OCI-LY1 (cell line): ENCODE measurements around the gene PRF1.

ENCODE experiments used
- H2AFZ ChIP-seq: fragments of 200-600 bp; sonication (generic), shearing (Covaris generic); 2 replicates; pipeline ENCODE4 v1.6.0; 2014; ENCODE audit warnings: antibody characterized with exemption, mild to moderate bottlenecking, low read length
- H3F3A ChIP-seq: fragments of 200-600 bp; sonication (generic), shearing (Covaris generic); 2 replicates; pipeline ENCODE4 v1.6.0; 2014; ENCODE audit warnings: mild to moderate bottlenecking, antibody characterized with exemption, low read length, moderate library complexity; ENCODE audit not compliant: insufficient read depth
- H3K27ac ChIP-seq: fragments of 200-600 bp; sonication (generic); 2 replicates; pipeline ENCODE4 v1.5.1; 2014; ENCODE audit warnings: low read length, mixed run types, mild to moderate bottlenecking, low read depth; ENCODE audit not compliant: poor library complexity, severe bottlenecking
- H3K27me3 ChIP-seq: fragments of 200-600 bp; sonication (generic); 2 replicates; pipeline ENCODE4 v1.6.0; 2014; ENCODE audit warnings: antibody characterized with exemption, mild to moderate bottlenecking, low read length, moderate library complexity; ENCODE audit not compliant: insufficient read depth
- H3K36me3 ChIP-seq: fragments of 200-600 bp; sonication (generic); 2 replicates; pipeline ENCODE4 v1.6.1; 2014; ENCODE audit warnings: mild to moderate bottlenecking, antibody characterized with exemption, low read length, moderate library complexity, mixed read lengths; ENCODE audit not compliant: insufficient read depth
- H3K4me1 ChIP-seq: fragments of 200-600 bp; sonication (generic); 2 replicates; pipeline ENCODE4 v1.5.1; 2014; ENCODE audit warnings: mild to moderate bottlenecking, low read length, moderate library complexity; ENCODE audit not compliant: insufficient read depth, severe bottlenecking
- H3K4me2 ChIP-seq: fragments of 200-600 bp; sonication (generic), shearing (Covaris generic); 2 replicates; pipeline ENCODE4 v1.6.1; 2014; ENCODE audit warnings: low read length
- H3K4me3 ChIP-seq: fragments of 200-600 bp; sonication (generic); 2 replicates; pipeline ENCODE4 v1.5.1; 2014; ENCODE audit warnings: low read length, low read depth, mild to moderate bottlenecking, mixed read lengths; ENCODE audit not compliant: poor library complexity, severe bottlenecking
- H3K79me2 ChIP-seq: fragments of 200-600 bp; shearing (Covaris generic); 2 replicates; pipeline ENCODE4 v1.6.1; 2016; ENCODE audit warnings: mixed run types, low read length, mixed read lengths; ENCODE audit not compliant: insufficient read depth
- H3K9ac ChIP-seq: fragments of 200-600 bp; sonication (generic), shearing (Covaris generic); 2 replicates; pipeline ENCODE4 v1.6.1; 2014; ENCODE audit warnings: mild to moderate bottlenecking, low read length, mixed read lengths
- H3K9me2 ChIP-seq: fragments of 200-600 bp; sonication (generic), shearing (Covaris generic); 2 replicates; pipeline ENCODE4 v1.6.1; 2014; ENCODE audit warnings: low read depth, mild to moderate bottlenecking, low read length, mixed read lengths
- H3K9me3 ChIP-seq: fragments of 200-600 bp; shearing (Covaris generic); 2 replicates; pipeline ENCODE4 v1.6.1; 2014; ENCODE audit warnings: low read length, mixed read lengths
- H4K20me1 ChIP-seq: fragments of 200-600 bp; sonication (generic), shearing (Covaris generic); 2 replicates; pipeline ENCODE4 v1.6.0; 2016; ENCODE audit warnings: mild to moderate bottlenecking, low read length; ENCODE audit not compliant: insufficient read depth
- EZH2 ChIP-seq: fragments of 200-600 bp; sonication (generic), shearing (Covaris generic); IDR thresholded peaks from 2 replicates; pipeline ENCODE4 v1.8.0; 2017; ENCODE audit warnings: borderline replicate concordance, mixed run types, mild to moderate bottlenecking, antibody characterized with exemption, low read length, moderate library complexity, mixed read lengths
- TF ChIP-seq, protein P1 (sequence below): fragments of 200-600 bp; sonication (generic), shearing (Covaris generic); IDR thresholded peaks from 2 replicates; pipeline ENCODE4 v1.5.1; 2017; ENCODE audit warnings: mild to moderate bottlenecking, antibody characterized with exemption, low read length, moderate library complexity, mixed read lengths

PRF1 gene

DNA sequence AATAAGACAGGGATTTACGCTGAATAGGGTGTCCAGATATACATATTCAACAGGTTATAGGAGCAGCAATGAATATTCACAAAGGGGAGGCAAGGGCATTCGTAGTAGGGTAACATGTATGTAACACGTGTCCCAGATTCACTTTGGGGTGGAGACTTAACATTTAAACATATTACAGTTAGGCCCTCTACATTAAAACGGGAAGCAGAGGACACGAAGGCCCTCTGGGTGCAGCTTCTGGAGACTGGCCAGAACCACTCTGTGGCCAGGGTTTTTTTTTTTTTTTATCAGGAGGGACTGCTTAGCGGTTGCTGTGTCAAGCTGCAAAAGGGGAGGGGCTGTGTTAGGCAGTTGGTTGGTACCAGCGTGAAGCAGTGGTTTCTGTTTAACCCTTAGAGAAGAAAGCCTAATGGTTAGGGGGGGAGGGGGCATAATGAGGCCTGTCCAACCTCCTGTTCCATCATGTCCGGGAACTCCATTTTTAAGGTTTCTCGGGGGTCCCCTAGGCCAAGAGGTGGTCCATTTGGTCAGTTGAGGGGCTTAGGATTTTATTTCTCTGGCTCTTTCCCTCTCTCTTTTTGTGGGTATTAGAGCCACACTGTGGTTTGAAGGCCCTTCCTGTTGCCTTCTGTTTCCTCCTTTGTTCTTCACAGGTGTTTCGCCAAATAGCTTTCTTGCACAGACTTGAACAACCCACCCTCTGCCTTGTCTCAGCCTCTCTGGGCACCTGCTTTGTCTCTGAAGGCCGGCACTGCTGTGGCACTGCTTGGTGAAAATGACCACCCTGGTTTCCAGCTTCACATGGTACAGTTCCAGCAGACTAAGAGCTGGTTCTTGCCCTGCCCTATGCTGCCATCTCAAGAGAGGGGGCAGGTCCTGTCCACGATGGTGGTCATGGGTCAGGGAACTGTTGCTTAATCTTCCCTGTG is 26.4 kb downstream of the PRF1 start:
- Histone ChIP-seq H3K79me2 (no peaks in the 10 kb centered on the region), H3K9me3 (no peaks in the 10 kb centered on the region), H3K27ac (peak overlapping the region; percentile 100), H3K36me3 (peaks cover 12% of the 10 kb centered on the region; the same call in 1 of the 2 replicates), H3K27me3 (no peaks in the 10 kb centered on the region), H3K4me1 (peaks cover 88% of the 10 kb centered on the region), H2AFZ (no peak overlapping the region), H3K4me2 (peak overlapping the region; percentile 66), H3K4me3 (peak overlapping the region; percentile 33), H3K9me2 (no peaks in the 10 kb centered on the region), H3F3A (peaks cover 8% of the 10 kb centered on the region; the same call in 1 of the 2 replicates), H3K9ac (peak overlapping the region; percentile 72), H4K20me1 (no peaks in the 10 kb centered on the region)
- TF ChIP-seq, protein P1, sequence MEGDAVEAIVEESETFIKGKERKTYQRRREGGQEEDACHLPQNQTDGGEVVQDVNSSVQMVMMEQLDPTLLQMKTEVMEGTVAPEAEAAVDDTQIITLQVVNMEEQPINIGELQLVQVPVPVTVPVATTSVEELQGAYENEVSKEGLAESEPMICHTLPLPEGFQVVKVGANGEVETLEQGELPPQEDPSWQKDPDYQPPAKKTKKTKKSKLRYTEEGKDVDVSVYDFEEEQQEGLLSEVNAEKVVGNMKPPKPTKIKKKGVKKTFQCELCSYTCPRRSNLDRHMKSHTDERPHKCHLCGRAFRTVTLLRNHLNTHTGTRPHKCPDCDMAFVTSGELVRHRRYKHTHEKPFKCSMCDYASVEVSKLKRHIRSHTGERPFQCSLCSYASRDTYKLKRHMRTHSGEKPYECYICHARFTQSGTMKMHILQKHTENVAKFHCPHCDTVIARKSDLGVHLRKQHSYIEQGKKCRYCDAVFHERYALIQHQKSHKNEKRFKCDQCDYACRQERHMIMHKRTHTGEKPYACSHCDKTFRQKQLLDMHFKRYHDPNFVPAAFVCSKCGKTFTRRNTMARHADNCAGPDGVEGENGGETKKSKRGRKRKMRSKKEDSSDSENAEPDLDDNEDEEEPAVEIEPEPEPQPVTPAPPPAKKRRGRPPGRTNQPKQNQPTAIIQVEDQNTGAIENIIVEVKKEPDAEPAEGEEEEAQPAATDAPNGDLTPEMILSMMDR, result no peak
- no peak for TF ChIP-seq EZH2

DNA sequence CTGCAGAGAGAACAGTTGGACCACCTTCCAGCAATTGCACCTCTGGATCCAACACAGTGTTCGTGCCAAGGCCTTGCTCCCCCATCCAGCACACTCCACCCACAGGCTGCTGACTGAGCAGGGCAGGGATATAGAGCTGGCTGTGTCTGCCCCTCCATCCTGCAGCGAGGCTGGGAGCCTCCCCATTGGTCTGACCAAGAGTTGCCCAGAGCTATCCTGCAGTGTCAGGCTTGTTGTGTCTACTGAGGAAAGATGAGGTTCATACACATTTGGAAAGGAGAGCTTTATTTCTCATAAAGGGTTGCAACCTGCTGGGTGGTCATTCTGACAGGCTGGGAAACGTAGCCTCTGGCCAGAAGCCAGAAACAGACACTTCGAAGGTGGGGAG is 27.1 kb downstream of the PRF1 start:
- Histone ChIP-seq H3K9ac (peak overlapping the region; percentile 72), H3K4me3 (peak overlapping the region; percentile 29), H3K4me1 (peaks cover 88% of the 10 kb centered on the region), H3K4me2 (peak overlapping the region; percentile 66), H2AFZ (no peak overlapping the region), H3K9me3 (no peaks in the 10 kb centered on the region), H4K20me1 (no peaks in the 10 kb centered on the region), H3K27me3 (no peaks in the 10 kb centered on the region), H3K36me3 (peaks cover 17% of the 10 kb centered on the region; the same call in 1 of the 2 replicates), H3F3A (peaks cover 8% of the 10 kb centered on the region; the same call in 1 of the 2 replicates), H3K27ac (peak overlapping the region; percentile 100), H3K9me2 (no peaks in the 10 kb centered on the region), H3K79me2 (no peaks in the 10 kb centered on the region)
- TF ChIP-seq, protein P1, result no peak
- no peak for TF ChIP-seq EZH2

DNA sequence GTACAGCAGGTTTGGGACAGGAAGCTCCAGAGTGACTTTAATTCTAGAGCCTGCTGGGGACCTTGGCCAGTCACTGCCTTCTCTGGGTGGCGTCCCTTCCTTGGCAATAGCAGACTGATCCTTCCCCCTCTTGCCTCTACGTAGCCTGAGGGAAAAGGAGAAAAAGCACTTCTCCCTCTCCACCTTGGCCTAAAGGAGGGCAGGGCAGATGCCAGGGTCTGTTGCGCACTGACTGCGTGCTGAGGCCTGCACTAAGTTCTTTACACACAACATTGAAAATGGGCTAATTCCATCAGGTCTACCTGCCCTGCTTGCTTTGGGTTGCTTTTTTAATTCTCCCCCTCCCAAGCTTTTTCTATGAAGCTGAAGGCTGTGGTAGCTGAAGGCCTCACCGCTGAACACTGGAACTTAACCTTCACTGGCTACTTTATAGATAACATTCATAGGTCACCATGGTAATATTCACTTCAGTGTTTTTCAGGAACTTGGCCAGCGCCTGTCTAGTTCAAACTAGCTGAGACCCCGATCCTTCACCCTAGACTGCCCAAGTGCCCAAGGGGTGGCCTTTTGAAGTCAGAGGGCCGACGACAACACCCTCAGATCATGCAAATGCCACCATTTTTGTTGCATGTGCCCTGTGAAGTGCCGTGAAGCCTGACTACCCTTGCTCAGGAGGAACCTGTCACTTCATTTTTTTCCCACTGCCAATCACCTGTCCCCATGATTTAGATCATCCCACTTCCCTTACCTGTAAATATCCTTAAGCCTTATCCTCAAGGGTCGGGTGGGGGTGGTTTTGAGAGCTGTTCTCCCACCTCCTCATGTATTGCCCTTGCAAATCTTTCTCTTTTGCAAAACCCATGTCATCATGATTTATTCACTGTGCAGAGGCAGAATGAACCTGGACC is 28.7 kb downstream of the PRF1 start:
- Histone ChIP-seq H3K79me2 (no peaks in the 10 kb centered on the region), H3K36me3 (peaks cover 21% of the 10 kb centered on the region; the same call in 1 of the 2 replicates), H4K20me1 (no peaks in the 10 kb centered on the region), H3K4me1 (peaks cover 72% of the 10 kb centered on the region), H3K4me2 (peak overlapping the region; percentile 20; the same call in 1 of the 2 replicates), H2AFZ (no peak overlapping the region), H3K9me2 (no peaks in the 10 kb centered on the region), H3K4me3 (no peak overlapping the region), H3K27me3 (no peaks in the 10 kb centered on the region), H3K27ac (peak overlapping the region; percentile 90), H3K9me3 (no peaks in the 10 kb centered on the region), H3F3A (peaks cover 8% of the 10 kb centered on the region; the same call in 1 of the 2 replicates), H3K9ac (peak overlapping the region; percentile 24; the same call in 1 of the 2 replicates)
- TF ChIP-seq EZH2, result no peak
- TF ChIP-seq, protein P1, result no peak
